H9 (cell line): Measurements from ENCODE around the gene TMEM184A. TPM values are rescaled to one million over a fixed set of nuclear protein-coding genes. Genes with fewer than 3 reads are reported as not detected.
A peak's percentile ranks its signal among the peaks of the same experiment; 100 is the strongest.

Source experiments
- DNase-seq: peaks from one replicate; pipeline ENCODE4 v3.0.0-alpha.2; 2017
- H2AFZ ChIP-seq: one replicate; pipeline ENCODE4 v1.6.1; 2013; ENCODE audit warnings: mild to moderate bottlenecking, low read length, control low read depth, moderate library complexity
- H2AK5ac ChIP-seq: 2 replicates; pipeline ENCODE4 v1.6.1; 2013; ENCODE audit warnings: low read length, control low read depth, mixed read lengths; ENCODE audit not compliant: insufficient read length
- H2BK120ac ChIP-seq: one replicate; pipeline ENCODE4 v1.6.1; 2013; ENCODE audit warnings: low read depth, mild to moderate bottlenecking, low read length, control low read depth, inconsistent platforms; ENCODE audit not compliant: poor library complexity, severe bottlenecking
- H2BK12ac ChIP-seq: 2 replicates; pipeline ENCODE4 v1.6.1; 2013; ENCODE audit warnings: low read length, control low read depth, mixed read lengths, low read depth; ENCODE audit not compliant: insufficient read length
- H2BK15ac ChIP-seq: 2 replicates; pipeline ENCODE4 v1.6.1; 2013; ENCODE audit warnings: low read depth, low read length, control low read depth
- H2BK20ac ChIP-seq: one replicate; pipeline ENCODE4 v1.6.1; 2013; ENCODE audit warnings: low read depth, mild to moderate bottlenecking, low read length, control low read depth, inconsistent platforms; ENCODE audit not compliant: poor library complexity, severe bottlenecking
- H2BK5ac ChIP-seq: 2 replicates; pipeline ENCODE4 v1.6.1; 2013; ENCODE audit warnings: low read length, control low read depth, mixed read lengths; ENCODE audit not compliant: insufficient read length
- H3K14ac ChIP-seq: 2 replicates; pipeline ENCODE4 v1.6.1; 2013; ENCODE audit warnings: low read length, control low read depth; ENCODE audit not compliant: insufficient read depth
- H3K18ac ChIP-seq: 2 replicates; pipeline ENCODE4 v1.6.1; 2013; ENCODE audit warnings: low read depth, mild to moderate bottlenecking, mixed read lengths, low read length, control low read depth; ENCODE audit not compliant: insufficient read length
- H3K23ac ChIP-seq: 2 replicates; pipeline ENCODE4 v1.6.1; 2013; ENCODE audit warnings: low read length, control low read depth, mixed read lengths, low read depth; ENCODE audit not compliant: insufficient read length
- H3K23me2 ChIP-seq: 2 replicates; pipeline ENCODE4 v1.6.1; 2013; ENCODE audit warnings: low read depth, mild to moderate bottlenecking, mixed read lengths, low read length, control low read depth; ENCODE audit not compliant: insufficient read length, poor library complexity, severe bottlenecking
- H3K27ac ChIP-seq: 2 replicates; pipeline ENCODE4 v1.5.1; 2013; ENCODE audit warnings: low read length, control low read depth, mixed read lengths, low read depth; ENCODE audit not compliant: insufficient read length
- H3K27me3 ChIP-seq: 2 replicates; pipeline ENCODE4 v1.6.1; 2013; ENCODE audit warnings: low read length, control low read depth, inconsistent platforms; ENCODE audit not compliant: insufficient read depth
- H3K4ac ChIP-seq: 2 replicates; pipeline ENCODE4 v1.6.1; 2013; ENCODE audit warnings: low read depth, mild to moderate bottlenecking, control low read depth, inconsistent platforms, low read length, moderate library complexity
- H3K4me1 ChIP-seq: 2 replicates; pipeline ENCODE4 v1.6.1; 2013; ENCODE audit warnings: low read length, control low read depth, inconsistent platforms; ENCODE audit not compliant: insufficient read depth
- H3K4me2 ChIP-seq: 2 replicates; pipeline ENCODE4 v1.6.1; 2013; ENCODE audit warnings: low read length, control low read depth, mixed read lengths; ENCODE audit not compliant: insufficient read length, insufficient read depth
- H3K56ac ChIP-seq: 2 replicates; pipeline ENCODE4 v1.6.1; 2013; ENCODE audit warnings: low read depth, mild to moderate bottlenecking, mixed read lengths, low read length, control low read depth; ENCODE audit not compliant: insufficient read length
- H3K79me1 ChIP-seq: 2 replicates; pipeline ENCODE4 v1.6.1; 2013; ENCODE audit warnings: low read depth, mild to moderate bottlenecking, moderate library complexity, low read length, control low read depth, inconsistent platforms; ENCODE audit not compliant: insufficient read depth, poor library complexity, severe bottlenecking
- H3K79me2 ChIP-seq: 2 replicates; pipeline ENCODE4 v1.6.1; 2013; ENCODE audit warnings: low read length, control low read depth, inconsistent platforms; ENCODE audit not compliant: insufficient read depth
- H3K9ac ChIP-seq: 2 replicates; pipeline ENCODE4 v1.6.1; 2013; ENCODE audit warnings: low read length, control low read depth, mixed read lengths; ENCODE audit not compliant: insufficient read length; ENCODE audit errors: extremely low read depth
- H3K9me3 ChIP-seq: one replicate; pipeline ENCODE4 v1.6.1; 2013; ENCODE audit warnings: low read depth, low read length, inconsistent platforms; ENCODE audit not compliant: control insufficient read depth
- H3T11ph ChIP-seq: one replicate; pipeline ENCODE4 v1.6.1; 2013; ENCODE audit warnings: mild to moderate bottlenecking, low read length, control low read depth, inconsistent platforms
- H4K20me1 ChIP-seq: one replicate; pipeline ENCODE4 v1.6.1; 2013; ENCODE audit not compliant: control insufficient read depth, insufficient read length, insufficient read depth
- H4K5ac ChIP-seq: 2 replicates; pipeline ENCODE4 v1.6.1; 2013; ENCODE audit warnings: low read depth, mild to moderate bottlenecking, mixed read lengths, low read length, control low read depth; ENCODE audit not compliant: insufficient read length
- H4K8ac ChIP-seq: replicated peaks from 2 replicates; pipeline ENCODE4 v1.6.1; 2013; ENCODE audit warnings: low read length, control low read depth, mixed read lengths, low read depth; ENCODE audit not compliant: insufficient read length
- H4K91ac ChIP-seq: 2 replicates; pipeline ENCODE4 v1.6.1; 2013; ENCODE audit warnings: low read depth, mild to moderate bottlenecking, moderate library complexity, mixed read lengths, low read length, control low read depth; ENCODE audit not compliant: insufficient read length
- H3K27ac Mint-ChIP-seq, 3 experiments: 2 replicates in 2 of 3; 3 replicates in 1 of 3; pipeline ENCODE4 v1.8.0; 2020 to 2021; ENCODE audit warnings: mixed read lengths in 3 of 3, mild to moderate bottlenecking in 1 of 3, moderate library complexity in 1 of 3
- H3K27me3 Mint-ChIP-seq: 2 replicates; pipeline ENCODE4 v1.8.0; 2021; ENCODE audit warnings: low read depth, mild to moderate bottlenecking, moderate library complexity, mixed read lengths
- H3K36me3 Mint-ChIP-seq, 3 experiments: 2 replicates in 2 of 3; 3 replicates in 1 of 3; pipeline ENCODE4 v1.8.0; 2020 to 2021; ENCODE audit warnings: low read depth in 3 of 3, mixed read lengths in 3 of 3; ENCODE audit not compliant: insufficient read depth in 1 of 3
- H3K4me1 Mint-ChIP-seq, 2 experiments: 2 replicates each; pipeline ENCODE4 v1.8.0; 2020; ENCODE audit warnings: mixed read lengths in 2 of 2
- H3K4me3 Mint-ChIP-seq, 2 experiments: 2 replicates in 1 of 2; 3 replicates in 1 of 2; pipeline ENCODE4 v1.8.0; 2020 to 2021; ENCODE audit warnings: mild to moderate bottlenecking in 2 of 2, mixed read lengths in 2 of 2, moderate library complexity in 1 of 2
- H3K9me3 Mint-ChIP-seq, 2 experiments: 2 replicates in 1 of 2; 3 replicates in 1 of 2; pipeline ENCODE4 v1.8.0; 2020; ENCODE audit warnings: mild to moderate bottlenecking in 2 of 2, mixed read lengths in 2 of 2, moderate library complexity in 1 of 2
- WGBS: extraction: QIAGEN DNeasy Blood & Tissue Kit; methylation state at CpG from one replicate; pipeline ENCODE4 v1.1.7; 2013; ENCODE audit warnings: missing lambda C conversion rate, low lambda C conversion rate, mixed read lengths; ENCODE audit not compliant: insufficient read length; ENCODE audit errors: extremely low coverage; 5-methylcytosine and 5-hydroxymethylcytosine counted together
- total RNA-seq: library from RNA; stranded (reverse); gene quantifications from 2 replicates; pipeline ENCODE4 v1.2.1, GENCODE V29; 2021
- TF ChIP-seq, protein P1 (sequence below): fragments of 200-600 bp; sonication (generic); conservative IDR thresholded peaks from 3 replicates; pipeline ENCODE4 v1.8.0; 2021; ENCODE audit warnings: antibody characterized with exemption, mild to moderate bottlenecking

TMEM184A gene
- total RNA-seq, 1 experiment from 2014 or later, result 1.3 TPM

GRCh38 chr7:1502845-1503244 is 53.2 kb downstream of the TMEM184A start:
- H3K23ac ChIP-seq, result no peak overlapping the region
- no peak overlapping the region for H2AFZ ChIP-seq
- peaks cover 9 to 25% of the 10 kb centered on the region in 2 experiments for H3K4me1 Mint-ChIP-seq
- H4K8ac ChIP-seq, result no peak overlapping the region
- H2BK120ac ChIP-seq, result no peak overlapping the region
- no peak for DNase-seq
- H2BK12ac ChIP-seq, result no peak overlapping the region
- no peaks in the 10 kb centered on the region for H3K9me3 ChIP-seq
- H3K79me2 ChIP-seq, result peaks cover 14% of the 10 kb centered on the region; the same call in 1 of the 2 replicates
- no peak overlapping the region for H2AK5ac ChIP-seq
- H3K9ac ChIP-seq, result no peak overlapping the region
- no peak overlapping the region for H3K18ac ChIP-seq
- H3T11ph ChIP-seq, result no peak overlapping the region
- no peak overlapping the region for H4K5ac ChIP-seq
- no peaks in the 10 kb centered on the region for H3K27me3 Mint-ChIP-seq
- peak overlapping the region; percentile 89 to 97 for H3K4me3 Mint-ChIP-seq
- H3K36me3 Mint-ChIP-seq, result peaks cover 28 to 44% (median 37%) of the 10 kb centered on the region in 3 experiments; a peak in 6 of 7 replicates
- H3K23me2 ChIP-seq, result peaks cover 10% of the 10 kb centered on the region
- 0 out of 7 replicates have a peak overlapping the region, but pooled peaks of 2 of the 3 experiments have one; percentile 61 to 92 for H3K27ac Mint-ChIP-seq
- no peaks in the 10 kb centered on the region for H3K27me3 ChIP-seq
- no peaks in the 10 kb centered on the region for H4K20me1 ChIP-seq
- H3K79me1 ChIP-seq, result no peaks in the 10 kb centered on the region
- no peak overlapping the region for H3K27ac ChIP-seq
- peak overlapping the region; percentile 91 for H3K4me2 ChIP-seq
- H2BK15ac ChIP-seq, result no peak overlapping the region
- no peaks in the 10 kb centered on the region for H3K4me1 ChIP-seq
- H2BK5ac ChIP-seq, result no peak overlapping the region
- no peaks in the 10 kb centered on the region for H3K9me3 Mint-ChIP-seq
- H3K4ac ChIP-seq, result no peak overlapping the region
- no peak overlapping the region for H2BK20ac ChIP-seq
- H3K14ac ChIP-seq, result no peak overlapping the region; the same call in 1 of the 2 replicates
- WGBS, result no CpG with 5 or more reads among the region's 20 CpGs
- H3K56ac ChIP-seq, result no peak overlapping the region
- no peak overlapping the region for H4K91ac ChIP-seq
- TF ChIP-seq, protein P1, sequence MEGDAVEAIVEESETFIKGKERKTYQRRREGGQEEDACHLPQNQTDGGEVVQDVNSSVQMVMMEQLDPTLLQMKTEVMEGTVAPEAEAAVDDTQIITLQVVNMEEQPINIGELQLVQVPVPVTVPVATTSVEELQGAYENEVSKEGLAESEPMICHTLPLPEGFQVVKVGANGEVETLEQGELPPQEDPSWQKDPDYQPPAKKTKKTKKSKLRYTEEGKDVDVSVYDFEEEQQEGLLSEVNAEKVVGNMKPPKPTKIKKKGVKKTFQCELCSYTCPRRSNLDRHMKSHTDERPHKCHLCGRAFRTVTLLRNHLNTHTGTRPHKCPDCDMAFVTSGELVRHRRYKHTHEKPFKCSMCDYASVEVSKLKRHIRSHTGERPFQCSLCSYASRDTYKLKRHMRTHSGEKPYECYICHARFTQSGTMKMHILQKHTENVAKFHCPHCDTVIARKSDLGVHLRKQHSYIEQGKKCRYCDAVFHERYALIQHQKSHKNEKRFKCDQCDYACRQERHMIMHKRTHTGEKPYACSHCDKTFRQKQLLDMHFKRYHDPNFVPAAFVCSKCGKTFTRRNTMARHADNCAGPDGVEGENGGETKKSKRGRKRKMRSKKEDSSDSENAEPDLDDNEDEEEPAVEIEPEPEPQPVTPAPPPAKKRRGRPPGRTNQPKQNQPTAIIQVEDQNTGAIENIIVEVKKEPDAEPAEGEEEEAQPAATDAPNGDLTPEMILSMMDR, result no peak
